A673 (cell line): Measurements from ENCODE around the gene EFCAB6. TPM values are rescaled to one million over a fixed set of nuclear protein-coding genes. Genes with fewer than 3 reads are reported as not detected.

Experiments
- BruUV-seq: library from RNA; stranded (reverse); fragments of 400-500 nt; replicated peaks from 2 replicates; lab custom pipeline; 2021; lab: Mats Ljungman, UMichigan
- CTCF ChIA-PET: fragments of 300-600 bp; sonication (Branson Sonifier 250); formaldehyde crosslinking; loops from one replicate; lab custom pipeline; 2022; ENCODE audit warnings: antibody characterized with exemption; lab: Charles Lee
- POLR2A ChIA-PET: fragments of 300-600 bp; sonication (Branson Sonifier 250); formaldehyde crosslinking; loops from one replicate; lab custom pipeline; 2022; ENCODE audit warnings: antibody characterized with exemption; ENCODE audit not compliant: low non-redundant PET; lab: Charles Lee
- DNase-seq: peaks from one replicate; pipeline ENCODE4 v3.0.0-alpha.2; 2015; ENCODE audit warnings: low spot score
- H3K27ac ChIP-seq: fragments of 200-600 bp; sonication (generic); 2 replicates; pipeline ENCODE4 v1.5.1; 2016; ENCODE audit warnings: mixed run types, low read depth, mild to moderate bottlenecking, mixed read lengths, antibody characterized with exemption, low read length; ENCODE audit not compliant: poor library complexity, severe bottlenecking
- H3K27me3 ChIP-seq: fragments of 200-600 bp; sonication (generic); replicated peaks from 2 replicates; pipeline ENCODE4 v1.6.1; 2017; ENCODE audit warnings: mixed run types, low read depth, mild to moderate bottlenecking, mixed read lengths, antibody characterized with exemption, low read length; ENCODE audit not compliant: insufficient read depth, poor library complexity
- H3K36me3 ChIP-seq: fragments of 200-600 bp; sonication (generic); 2 replicates; pipeline ENCODE4 v1.6.1; 2016; ENCODE audit warnings: mixed run types, mild to moderate bottlenecking, mixed read lengths, antibody characterized with exemption, low read length; ENCODE audit not compliant: insufficient read depth, poor library complexity, severe bottlenecking
- H3K4me1 ChIP-seq: fragments of 200-600 bp; sonication (generic); 2 replicates; pipeline ENCODE4 v1.6.1; 2017; ENCODE audit warnings: mixed run types, mild to moderate bottlenecking, mixed read lengths, antibody characterized with exemption, low read length; ENCODE audit not compliant: insufficient read depth, poor library complexity, severe bottlenecking
- H3K4me3 ChIP-seq: fragments of 200-600 bp; sonication (generic); 2 replicates; pipeline ENCODE4 v1.5.1; 2016; ENCODE audit warnings: low read depth, mixed run types, mild to moderate bottlenecking, mixed read lengths, low read length; ENCODE audit not compliant: poor library complexity, severe bottlenecking
- H3K9me3 ChIP-seq: fragments of 200-600 bp; sonication (generic); 2 replicates; pipeline ENCODE4 v1.6.1; 2016; ENCODE audit warnings: mixed run types, low read depth, mild to moderate bottlenecking, mixed read lengths, antibody characterized with exemption, low read length; ENCODE audit not compliant: poor library complexity, severe bottlenecking
- CTCF ChIP-seq: fragments of 300-800, 200-600 bp; sonication (generic); conservative IDR thresholded peaks from 2 replicates; pipeline ENCODE4 v1.5.1; 2017; ENCODE audit warnings: low read depth, mild to moderate bottlenecking, antibody characterized with exemption, low read length, moderate library complexity, mixed read lengths
- EZH2 ChIP-seq: fragments of 200-600 bp; sonication (generic); IDR thresholded peaks from 2 replicates; pipeline ENCODE4 v1.6.1; 2017; ENCODE audit warnings: borderline replicate concordance, low read depth, mild to moderate bottlenecking, mixed read lengths, antibody characterized with exemption, low read length; ENCODE audit not compliant: poor library complexity, severe bottlenecking
- intact Hi-C: fragments of 100-400 bp; cut with micrococcal nuclease; formaldehyde crosslinking; loops from one replicate; pipeline ENCODE4 v1.10.0; 2022; ENCODE audit not compliant: unreplicated experiment
- total RNA-seq: library from RNA; stranded (reverse); gene quantifications from 2 replicates; pipeline ENCODE4 v1.2.3, GENCODE V29; 2021

Gene EFCAB6
- total RNA-seq, 1 experiment from 2014 or later, result 0.41 TPM

GRCh38 chr22:43561415-43562178, 250.5 kb downstream of the EFCAB6 start:
- H3K27ac ChIP-seq, result no peak overlapping the region
- DNase-seq, result no peak
- no peak overlapping the region for H3K4me3 ChIP-seq
- POLR2A ChIA-PET, result no interaction called here
- no TSS peak for BruUV-seq
- no peaks in the 10 kb centered on the region for H3K4me1 ChIP-seq
- H3K9me3 ChIP-seq, result peaks cover 2% of the 10 kb centered on the region
- TF ChIP-seq CTCF, result no peak
- no peak for TF ChIP-seq EZH2
- no peaks in the 10 kb centered on the region for H3K27me3 ChIP-seq
- CTCF ChIA-PET, result no interaction called here
- intact Hi-C loops, result no loop called here
- no peaks in the 10 kb centered on the region for H3K36me3 ChIP-seq

GRCh38 chr22:43560651-43561050, 251.5 kb downstream of the EFCAB6 start:
- H3K9me3 ChIP-seq, result peaks cover 2% of the 10 kb centered on the region
- TF ChIP-seq CTCF (no peak), EZH2 (no peak)
- no peaks in the 10 kb centered on the region for H3K36me3 ChIP-seq
- intact Hi-C loops, result no loop called here
- no peaks in the 10 kb centered on the region for H3K4me1 ChIP-seq
- H3K4me3 ChIP-seq, result no peak overlapping the region
- no peak overlapping the region for H3K27ac ChIP-seq
- DNase-seq, result no peak
- ChIA-PET POLR2A (no interaction called here), CTCF (no interaction called here)
- no peaks in the 10 kb centered on the region for H3K27me3 ChIP-seq
- BruUV-seq, result no TSS peak

- CTCF ChIA-PET, result no interaction called here
- no TSS peak for BruUV-seq
Measured at GRCh38 chr22:43555561-43556515, 256.3 kb downstream of the EFCAB6 start.

More at GRCh38 chr22:43555561-43556515, 256.3 kb downstream of the EFCAB6 start:
- no peak for TF ChIP-seq CTCF
- no peak for TF ChIP-seq EZH2
- no peaks in the 10 kb centered on the region for H3K4me1 ChIP-seq
- H3K36me3 ChIP-seq, result no peaks in the 10 kb centered on the region
- intact Hi-C loops, result no loop called here
- no peak for DNase-seq
- H3K27ac ChIP-seq, result no peak overlapping the region
- POLR2A ChIA-PET, result no interaction called here
- H3K9me3 ChIP-seq, result peaks cover 2% of the 10 kb centered on the region
- H3K4me3 ChIP-seq, result no peak overlapping the region
- H3K27me3 ChIP-seq, result no peaks in the 10 kb centered on the region
